GM21390 (cell line): ENCODE measurements around the gene RAC3.
"Not testable (repeated sequence)": the region's sequence is repeated elsewhere in the genome, so short reads cannot be mapped to it uniquely, and the experiment has no call there.

Experiments
- ATAC-seq: cut with Tn5 transposase; IDR thresholded peaks from one replicate; pipeline ENCODE4 v1.9.1; 2021; ENCODE audit not compliant: unreplicated experiment

Gene RAC3

DNA sequence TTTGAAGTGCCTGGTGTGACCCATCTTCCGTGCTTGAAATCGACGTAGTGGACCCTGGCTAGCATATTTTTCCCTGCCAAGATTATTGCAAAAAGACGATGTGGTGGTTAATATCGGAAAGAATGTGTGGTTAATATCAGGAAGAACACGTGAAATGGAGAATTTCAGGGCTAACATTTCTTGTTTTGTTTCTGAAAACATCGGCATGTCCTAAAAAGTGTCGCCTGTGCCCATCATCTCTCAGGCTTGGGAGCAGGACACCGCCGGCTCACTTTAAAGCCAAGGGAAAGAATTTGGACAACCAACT is 6.4 kb downstream of the RAC3 start:
- no peak for ATAC-seq

DNA sequence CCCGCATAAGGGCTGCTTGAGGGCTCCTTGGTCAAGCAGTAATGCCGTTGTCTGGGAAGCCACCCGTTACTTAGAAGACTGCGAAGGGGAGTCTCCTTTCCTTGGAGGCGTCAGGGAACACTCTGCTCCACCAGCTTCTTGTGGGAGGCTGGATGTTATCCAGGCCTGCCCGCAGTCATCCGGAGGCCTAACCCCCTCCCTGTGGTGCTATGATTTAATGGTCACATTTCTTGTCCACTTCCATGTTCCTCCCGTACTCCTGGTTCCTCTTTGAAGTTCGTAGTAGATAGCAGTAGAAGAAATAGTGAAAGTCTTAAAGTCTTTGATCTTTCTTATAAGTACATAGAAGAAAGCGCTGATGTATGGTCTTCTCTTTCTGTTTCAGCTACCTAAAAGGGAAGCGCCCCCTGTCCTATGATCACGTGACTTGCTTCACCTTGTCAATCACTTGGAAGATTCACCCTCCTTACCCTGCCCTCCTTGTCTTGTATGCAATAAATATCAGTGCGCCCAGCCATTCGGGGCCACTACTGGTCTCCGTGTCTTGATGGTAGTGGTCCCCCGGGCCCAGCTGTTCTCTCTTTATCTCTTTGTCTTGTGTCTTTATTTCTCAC is 7.4 kb downstream of the RAC3 start:
- not testable (repeated sequence) for ATAC-seq

DNA sequence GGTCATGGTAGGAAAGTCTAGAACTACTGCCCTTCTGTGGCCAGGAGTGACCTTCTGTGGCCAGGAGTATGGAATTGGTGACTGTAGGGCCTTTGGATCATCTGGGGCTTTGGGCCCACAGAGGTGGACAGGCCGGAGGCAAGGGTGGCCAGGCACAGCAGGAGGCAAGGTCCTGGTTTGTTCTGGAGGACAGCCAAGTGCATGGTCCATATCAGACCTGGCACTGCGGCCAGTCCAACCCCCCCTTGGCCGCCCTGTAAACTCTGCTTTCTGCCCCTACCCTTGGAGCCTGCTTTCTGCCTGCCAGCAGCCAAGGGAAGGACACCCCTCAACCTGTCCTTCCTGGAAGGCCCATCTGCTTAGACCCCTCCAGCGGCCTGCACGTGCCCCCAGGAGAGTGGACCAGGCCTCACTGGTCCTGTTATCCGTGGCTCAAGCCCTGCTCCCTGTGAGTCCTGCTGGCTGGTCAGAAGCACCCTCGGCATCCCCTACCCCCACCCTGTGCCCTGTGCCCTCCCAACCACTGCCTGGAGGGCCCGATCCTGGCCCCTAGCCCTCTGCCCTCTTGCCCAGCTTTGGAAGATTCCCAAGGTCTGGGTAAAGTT is 8.3 kb downstream of the RAC3 start:
- no peak for ATAC-seq

DNA sequence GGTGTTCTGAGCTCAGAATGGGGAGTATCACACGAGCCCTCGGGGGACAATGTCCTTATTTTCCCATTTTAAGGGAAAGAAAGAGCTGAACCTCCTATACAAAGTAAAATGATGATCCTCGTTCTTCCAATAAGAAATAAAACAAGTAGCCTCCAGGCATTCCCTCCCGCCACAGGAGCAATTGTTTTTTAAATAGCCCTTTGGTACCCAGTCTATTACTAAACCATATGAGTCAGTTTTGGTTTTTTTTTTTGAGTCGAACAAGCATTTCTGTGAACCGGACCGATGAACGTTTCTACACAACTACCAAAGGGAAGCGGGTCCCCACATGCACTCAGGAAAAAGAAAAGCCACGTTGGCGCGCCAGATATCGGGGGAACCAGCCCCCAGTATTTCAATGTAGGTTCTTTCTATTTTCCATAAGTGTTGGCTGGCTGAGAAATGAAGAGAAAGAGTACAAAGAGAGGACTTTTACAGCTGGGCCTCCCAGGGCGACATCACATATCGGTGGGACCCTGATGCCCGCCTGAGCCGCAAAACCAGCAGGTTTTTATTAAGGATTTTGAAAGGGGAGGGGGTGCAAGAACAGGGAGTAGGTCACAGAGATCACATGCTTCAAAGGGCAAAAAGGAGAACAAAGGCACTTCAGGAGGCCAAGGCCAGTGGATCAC is 9.8 kb downstream of the RAC3 start:
- no peak for ATAC-seq

DNA sequence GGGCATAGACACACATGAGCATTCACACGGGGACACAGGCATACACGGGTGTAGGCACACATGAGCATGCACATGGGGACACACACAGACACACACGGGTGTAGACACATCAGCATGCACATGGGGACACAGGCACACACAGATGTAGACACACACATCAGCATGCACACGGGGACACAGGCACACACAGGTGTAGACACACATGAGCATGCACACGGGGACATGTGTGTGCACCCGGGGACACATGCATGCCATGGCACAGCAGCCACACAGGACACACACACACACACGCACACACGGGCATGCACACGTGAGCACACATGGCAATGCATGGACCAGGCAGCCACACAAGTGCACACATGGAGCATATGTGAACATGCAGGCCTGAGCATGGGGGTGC is 11.2 kb downstream of the RAC3 start:
- ATAC-seq, result no peak

DNA sequence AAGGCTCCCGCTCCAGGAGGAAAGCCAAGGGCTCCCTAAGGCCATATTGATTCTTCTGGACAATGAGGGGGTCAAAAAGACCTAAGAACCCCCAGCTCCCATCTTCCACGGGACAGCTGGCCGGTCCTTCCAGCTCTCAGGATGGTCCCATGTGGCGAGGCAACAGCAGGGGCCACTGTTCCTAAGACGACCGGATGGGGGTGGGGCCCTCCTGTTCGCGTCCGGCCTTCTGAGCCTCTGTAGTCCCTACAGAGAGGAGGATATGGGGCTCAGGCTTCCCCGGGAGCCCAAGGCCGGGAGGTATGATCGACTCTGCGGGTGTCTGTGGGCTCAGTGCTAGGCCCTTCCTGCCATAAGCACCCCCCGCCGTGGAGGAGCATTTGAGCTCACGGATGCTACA is 12.0 kb downstream of the RAC3 start:
- ATAC-seq, result no peak

DNA sequence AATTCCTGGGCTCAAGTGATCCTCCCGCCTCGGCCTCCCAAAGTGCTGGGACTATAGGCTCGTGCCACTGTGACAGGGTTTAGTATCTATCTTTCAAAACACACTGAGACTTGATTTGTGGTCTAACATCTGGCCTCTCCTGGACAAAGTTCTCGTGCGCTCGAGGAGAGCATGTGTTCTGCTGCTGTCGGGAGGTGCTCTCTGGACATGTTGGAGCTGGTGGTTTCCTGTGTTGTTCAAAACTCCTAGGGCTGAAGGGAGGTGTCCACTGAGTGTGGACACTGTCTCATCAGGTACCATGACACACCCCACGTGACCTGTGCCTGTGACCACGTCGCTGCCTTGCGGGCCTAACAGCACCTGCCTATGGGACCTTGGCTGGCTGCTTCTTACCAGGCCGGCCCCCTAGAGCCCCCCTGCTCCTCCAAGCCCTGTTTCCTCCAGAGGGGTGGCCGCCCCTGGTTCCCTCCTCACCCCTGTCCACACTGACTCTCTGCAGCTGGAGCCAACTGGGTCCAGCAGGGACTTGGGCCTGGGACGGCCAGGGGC is 14.5 kb downstream of the RAC3 start:
- no peak for ATAC-seq

DNA sequence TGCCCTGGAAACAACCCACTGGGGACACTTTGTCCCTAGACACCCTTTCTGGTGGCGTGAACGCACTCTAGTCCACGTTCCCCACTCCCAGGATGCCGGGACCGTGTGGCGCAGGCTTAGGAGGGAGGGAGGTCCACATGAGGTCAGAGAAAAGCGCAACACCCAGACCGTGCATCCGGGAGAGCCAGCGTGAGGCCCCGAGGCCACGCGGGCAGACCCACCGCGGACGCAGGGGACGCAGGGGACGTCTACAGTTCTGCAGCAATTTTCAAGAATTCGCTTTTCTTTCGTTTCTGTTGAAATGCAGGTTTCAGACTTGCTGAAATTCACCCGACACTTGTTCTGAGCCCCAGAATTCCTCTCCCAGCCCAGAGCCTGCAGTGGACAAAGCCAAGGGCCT is 15.4 kb downstream of the RAC3 start:
- no peak for ATAC-seq

DNA sequence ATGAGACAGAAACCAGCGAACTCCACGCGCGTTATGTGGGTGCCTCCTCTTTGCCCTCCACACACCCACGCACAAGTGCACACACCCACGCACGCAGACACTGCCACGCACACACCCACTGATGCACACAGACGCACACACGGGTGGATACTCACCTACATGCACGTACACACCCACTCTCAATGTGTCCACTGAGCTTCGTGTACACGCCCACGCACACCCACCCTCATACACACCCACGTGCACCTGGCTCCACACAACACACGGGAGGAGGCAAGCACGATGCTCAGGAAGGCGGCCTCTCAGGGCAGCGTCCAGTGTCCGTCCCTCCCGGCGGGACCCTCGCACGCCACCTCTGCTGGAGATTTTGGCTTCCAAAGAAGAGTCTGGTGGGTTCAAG is 15.9 kb downstream of the RAC3 start:
- ATAC-seq, result no peak

DNA sequence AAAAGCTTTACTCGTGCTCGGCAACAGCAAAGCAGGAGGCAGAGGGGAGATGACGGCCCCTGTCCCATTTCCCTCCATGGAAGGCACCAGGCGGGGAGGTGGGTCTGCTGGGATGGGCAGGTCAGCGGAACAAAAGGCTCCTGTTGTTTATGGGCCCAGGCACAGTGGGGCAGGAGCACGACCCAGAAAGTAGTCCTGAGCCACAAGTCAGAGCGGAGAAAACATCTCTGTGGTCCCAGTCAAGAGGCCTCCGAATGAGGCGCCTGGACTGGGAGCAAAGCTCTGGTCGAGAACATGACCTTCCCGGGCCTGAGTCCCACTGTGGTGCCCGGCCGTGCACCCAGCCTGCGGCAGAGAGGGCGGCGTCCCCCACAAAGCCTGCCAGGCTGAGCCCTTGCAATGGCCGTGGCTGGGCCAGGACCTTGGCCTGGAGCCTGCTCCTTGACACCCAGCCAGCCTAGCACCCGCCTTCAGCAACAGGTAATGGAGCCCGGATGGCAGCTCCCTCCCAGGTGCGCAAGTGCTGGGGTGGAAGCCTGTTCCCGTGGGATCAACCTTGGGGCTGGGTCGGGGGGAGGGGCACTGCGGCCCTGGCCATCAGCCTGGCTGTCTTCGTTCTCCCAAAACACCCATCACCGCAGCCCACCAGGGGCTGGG is 16.6 kb downstream of the RAC3 start:
- ATAC-seq, result no peak

DNA sequence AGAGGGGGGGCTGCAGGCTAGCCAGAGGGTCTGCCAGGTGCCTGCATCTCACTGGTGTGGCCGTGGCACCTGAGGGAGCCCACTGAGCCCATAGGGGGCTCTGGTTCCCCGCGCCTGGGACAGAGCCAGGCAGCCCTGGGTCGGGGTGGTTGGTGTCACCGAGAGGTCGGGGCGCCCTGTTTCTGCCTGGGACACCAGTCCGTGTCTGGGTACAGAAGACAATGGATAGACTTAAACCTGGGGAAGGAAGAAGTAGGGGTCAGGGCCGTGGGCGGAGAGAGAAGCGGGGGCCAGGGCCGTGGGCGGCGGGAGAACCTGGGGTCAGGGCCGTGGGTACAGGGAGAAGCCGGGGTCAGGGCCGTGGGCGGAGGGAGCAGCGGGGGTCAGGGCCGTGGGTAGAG is 17.1 kb downstream of the RAC3 start:
- ATAC-seq, result no peak

DNA sequence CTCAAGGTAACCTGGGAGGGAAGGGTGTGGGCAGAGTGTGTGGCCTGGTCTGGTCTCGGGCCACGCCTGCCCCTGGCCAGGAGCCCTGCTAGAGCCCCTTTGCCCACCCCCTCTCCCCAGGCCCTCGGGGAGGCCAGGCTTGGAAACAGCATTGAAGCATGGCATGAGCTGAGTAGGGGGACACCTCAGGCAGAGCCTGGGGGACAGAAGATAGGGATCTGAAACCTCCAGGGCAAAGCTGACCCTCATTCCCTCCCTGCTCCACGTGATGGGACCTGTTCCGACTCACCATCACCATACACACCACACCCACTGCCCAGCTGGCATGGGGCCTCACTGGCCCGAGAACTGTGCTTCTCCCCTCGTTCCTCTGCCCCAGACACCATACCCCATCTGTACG is 17.6 kb downstream of the RAC3 start:
- ATAC-seq, result no peak

DNA sequence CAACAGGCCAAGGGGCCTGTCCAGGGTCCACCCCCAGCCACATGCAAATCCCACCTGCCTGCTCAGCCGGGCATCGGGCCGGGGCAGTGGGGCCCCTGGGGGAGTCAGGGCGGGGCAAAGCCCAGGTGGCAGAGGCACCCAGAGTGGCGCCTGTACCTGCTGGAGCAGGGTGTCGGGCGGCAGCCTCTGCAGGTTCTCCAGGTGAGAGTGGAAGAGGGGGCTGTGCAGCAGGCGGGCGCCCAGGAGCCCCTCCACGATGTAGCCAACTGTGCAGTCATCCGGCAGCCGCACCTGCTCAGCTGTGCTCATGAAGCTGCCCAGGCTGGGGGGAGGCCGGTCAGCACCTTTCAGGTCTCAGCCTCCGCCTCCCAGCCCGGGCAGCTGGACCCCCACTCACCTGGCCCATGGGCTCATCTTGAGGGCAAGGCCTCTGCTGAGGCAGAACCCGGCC is 18.1 kb downstream of the RAC3 start:
- ATAC-seq, result no peak

DNA sequence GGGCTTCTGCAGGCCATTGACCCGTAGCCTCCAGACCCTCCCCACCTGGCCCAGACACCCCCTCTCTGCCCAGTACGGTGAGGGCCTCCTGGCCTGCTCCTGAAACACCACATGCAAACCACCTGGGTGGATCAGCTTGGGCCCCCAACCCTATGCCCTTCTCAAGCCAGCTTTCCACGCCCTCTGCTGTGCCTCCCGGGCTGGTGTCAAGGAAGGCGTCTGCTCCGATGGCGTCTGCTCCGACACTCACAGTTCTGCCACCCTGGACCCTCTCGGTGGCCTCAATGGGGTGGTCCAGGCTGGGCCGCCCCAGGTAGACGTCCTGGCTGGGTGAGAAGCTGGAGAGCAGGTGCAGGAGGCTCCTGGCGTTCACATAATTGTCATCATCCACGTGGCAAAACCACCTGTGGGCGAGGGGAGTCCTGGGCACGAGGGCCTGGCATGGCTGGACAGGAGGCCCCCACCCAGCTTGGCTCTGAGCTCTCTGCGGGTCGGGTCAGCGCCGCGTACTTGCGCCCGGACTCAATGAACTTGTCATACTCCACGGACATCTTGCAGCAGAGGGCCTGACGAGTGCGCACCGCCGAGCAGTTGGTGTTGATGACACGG is 18.8 kb downstream of the RAC3 start:
- ATAC-seq, result no peak

DNA sequence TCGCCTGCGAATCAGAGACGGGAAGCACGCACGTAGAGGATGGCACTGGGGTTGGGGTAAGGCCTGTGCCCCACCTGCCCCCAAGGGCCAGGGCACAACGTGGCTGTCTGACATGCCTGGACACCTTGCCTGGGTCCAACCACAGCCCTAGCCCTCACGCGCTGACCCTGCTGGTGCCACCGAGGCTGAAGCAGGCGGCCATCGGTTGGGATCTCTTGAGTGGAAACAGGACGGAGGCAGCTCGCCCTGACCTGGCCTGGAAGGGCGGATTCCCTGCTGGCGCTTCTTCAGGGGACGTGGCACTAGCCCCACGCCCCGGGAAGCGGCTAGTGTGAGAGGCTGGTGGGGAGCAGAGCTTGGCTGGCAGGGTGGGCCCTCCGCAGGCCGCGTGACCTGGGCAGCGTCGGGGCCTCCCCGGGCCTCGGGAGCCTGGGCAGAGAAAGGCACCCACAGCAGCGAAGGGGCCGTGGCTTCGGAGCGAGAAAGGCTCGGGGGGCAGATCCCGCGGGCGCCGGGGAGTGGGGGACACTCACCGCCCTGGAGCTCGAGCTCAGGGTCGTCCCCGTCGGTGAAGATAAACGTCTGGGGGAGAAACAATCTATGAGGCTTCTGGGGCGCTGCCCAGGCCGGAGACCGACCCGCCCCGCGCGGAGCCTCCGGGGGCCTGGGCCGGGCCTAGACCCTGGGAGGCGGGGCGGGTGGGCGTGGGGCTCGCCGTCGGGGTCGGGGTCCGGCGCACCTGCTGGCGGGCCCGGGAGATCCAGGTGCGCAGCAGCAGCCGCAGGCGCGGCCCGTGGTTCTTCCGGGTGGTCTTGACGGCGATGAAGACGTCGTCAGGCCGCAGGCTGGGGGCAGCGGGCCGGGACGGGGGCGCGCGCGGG is 19.5 kb downstream of the RAC3 start:
- no peak for ATAC-seq

DNA sequence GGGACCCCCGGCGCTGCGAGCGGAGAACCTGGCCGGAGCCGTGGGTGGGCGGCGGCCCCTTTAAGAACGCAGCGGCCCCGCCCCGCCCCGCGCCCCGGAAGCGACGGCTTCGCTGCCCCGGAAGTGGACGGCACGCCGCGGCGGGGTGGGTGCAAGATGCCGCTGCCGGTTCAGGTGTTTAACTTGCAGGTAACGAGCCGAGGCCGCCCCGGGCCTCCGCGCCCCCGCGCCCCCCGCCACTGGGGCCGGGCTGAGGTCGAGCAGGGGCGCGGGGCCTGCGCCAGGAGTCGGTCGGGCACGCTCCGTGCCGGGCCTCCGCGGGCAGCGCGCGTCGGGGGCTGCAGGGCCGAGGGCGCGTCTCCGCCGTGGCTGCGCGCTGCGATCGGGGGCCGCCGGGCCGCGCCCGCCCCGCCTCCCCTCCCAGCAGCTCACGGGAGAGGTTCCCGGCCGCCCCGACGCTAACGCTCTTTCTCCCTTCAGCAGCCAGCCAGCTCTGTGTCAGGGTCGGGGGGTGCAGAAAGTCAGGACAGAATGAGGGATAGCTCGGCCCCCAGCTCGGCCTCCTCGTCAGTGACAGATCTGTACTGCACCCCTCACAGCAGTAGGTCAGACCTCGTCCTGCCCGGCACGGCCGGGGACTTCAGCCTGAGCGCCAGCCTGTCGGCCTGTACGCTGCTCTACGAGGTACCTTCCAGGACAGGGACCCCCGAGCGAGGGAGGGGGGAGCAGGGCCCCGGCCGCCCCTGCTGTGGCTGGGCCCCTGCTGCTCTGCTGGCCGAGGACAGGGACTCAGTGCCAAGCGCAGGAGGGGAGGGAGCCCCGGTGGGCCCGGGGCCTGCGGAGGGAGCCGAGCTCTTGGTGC is 20.5 kb downstream of the RAC3 start, which contains the start of the genes GPS1 and RFNG:
Gene GPS1, plus strand, starts transcription at position 123 of the 862 bp plus-strand sequence. Its CDS starts 34 bp downstream, at position 157.
Gene RFNG, minus strand, starts transcription at position 36 of the 862 bp plus-strand sequence. CDS start 45 bp downstream, outside the sequence.
- ATAC-seq, result peak; percentile 63

DNA sequence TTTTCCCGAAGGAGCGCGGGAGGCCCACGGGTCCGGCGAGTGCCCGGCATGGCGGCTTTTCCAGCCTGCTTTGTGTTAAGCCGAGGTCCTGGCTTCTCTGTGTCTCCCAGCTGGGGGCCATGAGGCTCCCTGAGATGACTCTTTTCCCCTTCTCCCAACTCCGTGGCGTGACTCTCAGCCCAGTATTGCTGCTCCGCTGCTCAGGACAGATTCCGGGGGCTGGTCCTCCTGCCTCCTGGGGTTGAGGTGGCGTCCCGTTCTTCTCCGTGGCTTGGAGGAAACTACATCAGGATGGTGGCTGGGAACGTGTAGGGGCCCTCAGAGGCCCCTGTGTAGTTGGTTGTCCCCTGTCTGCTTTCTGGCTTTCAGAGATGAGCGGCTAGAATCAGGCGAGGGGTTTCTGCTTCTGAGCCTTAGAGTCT is 21.2 kb downstream of the RAC3 start:
- no peak for ATAC-seq

DNA sequence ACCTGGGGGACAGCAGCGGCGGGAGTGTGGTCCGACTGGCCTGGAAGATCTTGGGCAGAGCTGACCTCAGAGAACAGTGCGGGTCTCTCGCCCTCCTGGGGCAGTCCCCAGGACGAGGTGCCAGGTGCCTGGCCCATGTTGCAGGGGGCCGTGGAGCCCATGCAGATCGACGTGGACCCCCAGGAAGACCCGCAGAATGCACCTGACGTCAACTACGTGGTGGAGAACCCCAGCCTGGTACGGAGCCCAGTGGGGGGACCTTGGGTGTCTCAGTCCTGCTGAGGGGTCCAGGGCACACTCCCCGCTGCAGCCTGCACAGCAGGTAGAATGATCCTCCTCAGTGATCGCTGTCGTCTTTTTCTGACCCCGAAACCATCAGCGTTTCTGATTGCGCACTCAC is 21.7 kb downstream of the RAC3 start:
- no peak for ATAC-seq

DNA sequence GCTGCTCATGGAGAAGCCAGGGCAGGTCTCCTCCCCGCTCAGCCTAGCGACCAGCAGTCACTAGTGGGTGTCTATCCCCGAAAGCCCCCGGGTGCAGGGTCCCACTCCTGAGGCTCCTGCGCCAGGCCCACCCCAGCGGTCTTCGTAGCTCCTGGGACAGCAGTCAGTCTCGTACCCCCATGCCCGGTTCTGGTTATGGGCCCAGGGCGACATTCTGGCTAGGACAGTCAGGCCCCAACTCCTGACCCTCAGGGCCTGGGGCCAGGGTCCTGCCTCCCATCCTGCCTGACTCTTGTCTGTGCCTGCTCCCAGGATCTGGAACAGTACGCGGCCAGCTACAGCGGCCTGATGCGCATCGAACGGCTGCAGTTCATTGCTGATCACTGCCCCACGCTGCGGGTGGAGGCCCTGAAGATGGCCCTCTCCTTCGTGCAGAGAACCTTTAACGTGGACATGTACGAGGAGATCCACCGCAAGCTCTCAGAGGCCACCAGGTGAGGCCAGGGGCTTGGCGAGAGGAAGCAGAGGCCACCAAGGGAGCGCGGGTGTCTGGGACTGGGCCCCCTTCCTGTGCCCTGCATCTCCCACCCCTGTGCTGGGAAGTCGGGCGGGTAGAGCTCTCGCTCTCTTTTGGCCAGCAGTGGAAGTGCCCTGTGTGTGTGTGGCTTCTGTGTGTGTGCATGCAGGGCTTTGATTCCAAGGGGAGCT is 22.2 kb downstream of the RAC3 start:
- no peak for ATAC-seq
